ENCODE results near the gene ZNF784. TPM values are rescaled to one million over a fixed set of nuclear protein-coding genes. Genes with fewer than 3 reads are reported as not detected.
"Not testable (repeated sequence)": the region's sequence is repeated elsewhere in the genome, so short reads cannot be mapped to it uniquely, and the experiment has no call there.

The ZNF784 gene
- total RNA-seq, 2 donors from 2014 or later, result 3.6 to 4.3 TPM

DNA sequence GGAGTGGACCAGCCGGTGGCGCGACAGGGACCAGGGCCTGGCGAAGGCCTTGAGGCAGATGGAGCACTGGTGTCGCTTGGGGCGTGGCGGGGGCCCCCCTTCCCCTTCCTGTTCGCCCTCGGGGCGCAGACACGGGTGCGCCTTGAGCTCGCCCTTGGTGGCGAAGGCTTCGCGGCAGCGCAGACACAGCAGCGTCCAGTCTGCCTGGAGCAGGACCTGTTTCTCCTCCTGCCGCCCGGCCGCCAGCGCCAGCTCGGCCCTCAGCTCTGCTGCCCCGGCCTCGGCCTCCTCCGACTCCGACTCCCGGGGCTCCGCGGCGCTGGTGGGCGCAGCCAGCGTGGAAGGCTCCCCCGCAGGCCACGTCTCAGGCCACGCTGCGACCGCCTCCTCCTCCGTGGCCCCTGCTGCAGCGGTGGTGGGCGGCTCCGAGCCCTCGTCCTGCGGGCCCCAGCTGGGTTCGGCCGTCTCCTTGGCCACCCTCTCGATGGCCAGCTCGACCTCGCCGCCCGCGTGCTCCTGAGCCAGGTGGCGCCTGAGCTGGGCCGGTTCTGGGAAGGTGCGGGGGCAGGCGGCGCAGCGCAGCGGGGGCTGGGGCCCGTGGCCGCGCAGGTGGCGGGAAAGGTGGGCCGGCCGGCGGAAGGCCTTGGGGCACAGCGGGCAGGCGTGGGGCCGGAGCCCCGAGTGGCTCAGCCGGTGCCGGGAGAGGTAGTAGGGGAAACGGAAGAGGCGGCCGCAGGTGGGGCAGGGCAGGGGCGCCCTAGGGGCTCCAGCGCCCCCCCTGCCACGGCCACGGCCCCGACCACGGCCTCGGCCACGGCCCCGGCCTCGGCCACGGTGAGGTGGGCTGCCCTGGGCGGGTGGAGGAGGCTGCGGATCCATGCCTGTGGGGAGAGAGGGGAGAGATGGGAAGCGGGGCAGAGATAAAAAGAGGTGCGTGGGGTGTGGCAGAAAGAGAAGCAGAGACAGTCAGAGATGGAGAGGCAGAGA, 45.3 kb downstream of the ZNF784 start:
- no peak for DNase-seq (ENCODE audit: low spot score)
- intact Hi-C loops (cut with DNase I), result loop anchor here in 1 of 2 donors (5.0 kb wide), 1 partner anchor 52 kb away; no protein-coding TSS in a partner anchor

DNA sequence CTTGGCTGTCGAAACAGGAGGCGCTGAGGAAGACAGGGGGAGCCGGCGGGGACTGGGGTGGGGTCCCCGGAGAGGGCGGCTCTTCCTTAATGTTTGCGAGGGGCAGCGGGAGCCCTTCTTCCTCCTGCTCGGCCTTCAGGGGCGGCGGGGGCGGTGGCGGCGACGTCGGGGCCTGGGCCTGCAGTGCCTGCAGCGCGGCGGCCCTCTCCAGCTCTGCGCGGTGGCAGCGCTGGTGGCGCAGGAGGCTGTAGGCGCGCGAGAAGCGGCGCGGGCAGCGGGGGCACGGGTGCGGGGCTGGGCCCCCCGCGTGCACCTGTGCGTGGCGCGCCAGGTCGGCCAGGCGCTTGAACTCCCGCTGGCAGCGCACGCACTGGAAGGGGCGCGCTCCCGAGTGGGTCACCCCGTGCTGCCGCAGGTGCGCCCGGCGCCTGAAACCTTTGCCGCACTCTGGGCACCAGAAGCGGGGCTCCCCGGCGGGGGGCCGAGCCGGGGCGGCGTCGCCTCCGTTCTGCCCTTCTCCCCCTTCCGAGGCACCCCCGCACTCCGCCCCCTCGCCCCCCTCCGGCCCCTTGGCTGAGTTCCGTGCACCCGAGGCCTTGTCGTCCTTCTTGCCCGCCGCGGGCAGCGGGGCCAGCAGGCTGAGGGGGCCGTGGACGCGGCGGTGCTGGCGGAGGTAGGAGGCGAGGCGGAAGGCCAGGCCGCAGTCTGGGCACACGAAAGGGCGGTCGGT, 46.2 kb downstream of the ZNF784 start:
- intact Hi-C loops (cut with DNase I), result loop anchor here in 1 of 2 donors (5.0 kb wide), 1 partner anchor 51 kb away; no protein-coding TSS in a partner anchor
- DNase-seq (ENCODE audit: low spot score), result no peak

DNA sequence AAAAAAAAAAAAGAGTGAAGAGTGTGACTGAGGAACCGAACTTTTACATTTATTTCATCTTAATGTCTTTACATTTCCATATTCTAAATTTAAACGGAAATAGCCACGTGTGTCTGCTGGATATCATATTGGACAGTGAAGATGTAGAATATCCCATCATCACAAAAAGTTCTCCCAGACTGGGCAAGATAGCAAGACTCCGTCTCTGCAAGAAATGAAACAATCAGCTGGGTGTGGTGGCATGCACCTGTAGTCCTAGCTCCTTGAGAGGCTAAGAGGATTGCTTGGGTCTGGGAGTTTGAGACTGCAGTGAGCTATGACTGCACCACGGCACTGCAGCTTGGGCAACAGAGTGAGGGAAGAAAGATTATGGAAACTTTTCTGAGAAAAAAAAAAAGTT, 47.6 kb downstream of the ZNF784 start:
- intact Hi-C loops (cut with DNase I), result loop anchor here in 1 of 2 donors (5.0 kb wide), 1 partner anchor 49 kb away; no protein-coding TSS in a partner anchor

DNA sequence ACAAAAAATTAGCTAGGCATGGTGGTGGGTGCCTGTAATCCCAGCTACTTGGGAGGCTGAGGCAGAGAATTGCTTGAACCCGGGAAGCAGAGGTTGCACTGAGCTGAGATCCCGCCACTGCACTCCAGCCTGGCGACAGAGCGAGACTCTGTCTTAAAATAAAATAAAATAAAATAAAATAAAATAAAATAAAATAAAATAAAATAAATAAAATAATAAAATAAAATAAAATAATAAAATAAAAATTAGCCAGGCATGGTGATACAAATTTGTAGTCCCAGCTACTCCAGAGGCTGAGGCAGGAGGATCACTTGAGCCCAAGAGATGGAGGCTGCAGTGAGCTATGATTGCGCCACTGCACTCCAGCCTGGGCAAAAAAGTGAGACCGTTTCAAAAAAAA, 50.4 kb downstream of the ZNF784 start:
- not testable (repeated sequence) for DNase-seq (ENCODE audit: low spot score)

More for the DNA sequence above, 47.6 kb downstream of the ZNF784 start:
- no peak for DNase-seq (ENCODE audit: low spot score)

More for the DNA sequence above, 50.4 kb downstream of the ZNF784 start:
- intact Hi-C loops (cut with DNase I), result not testable (repeated sequence)

Other genes starting within 250 kb of the ZNF784 start
- not detected for gene TMEM190, start 247.7 kb downstream of the ZNF784 start, total RNA-seq
- gene TMEM238, start 240.3 kb downstream of the ZNF784 start, total RNA-seq, result under 1 TPM; 0.69 to 0.90 TPM
- 1,000 to 10,000 TPM in 1 of 2 donors, 100 to 1,000 TPM in 1; 882 to 1,056 TPM for gene RPL28, start 238.6 kb downstream of the ZNF784 start, total RNA-seq
- 10 to 100 TPM; 17.6 to 23.3 TPM for gene UBE2S, start 216.8 kb downstream of the ZNF784 start, total RNA-seq
- not detected for gene SHISA7, start 181.3 kb downstream of the ZNF784 start, total RNA-seq
- gene ISOC2, start 162.9 kb downstream of the ZNF784 start, total RNA-seq, result 10 to 100 TPM; 23.1 to 25.1 TPM
- not detected for gene C19orf85, start 159.8 kb downstream of the ZNF784 start, total RNA-seq
- gene ZNF628, start 147.9 kb downstream of the ZNF784 start, total RNA-seq, result 1 to 10 TPM; 5.7 to 7.9 TPM
- gene NAT14, start 139.4 kb downstream of the ZNF784 start, total RNA-seq, result 10 to 100 TPM; 15.8 to 16.3 TPM
- 10 to 100 TPM; 32.4 to 40.6 TPM for gene SSC5D, start 136.1 kb downstream of the ZNF784 start, total RNA-seq
- not detected for gene SBK2, start 87.4 kb downstream of the ZNF784 start, total RNA-seq
- gene SBK3, start 79.0 kb downstream of the ZNF784 start, total RNA-seq, result not detected
- 1 to 10 TPM; 7.4 to 7.6 TPM for gene ZNF579, start 43.7 kb downstream of the ZNF784 start, total RNA-seq
- gene FIZ1, start 25.0 kb downstream of the ZNF784 start, total RNA-seq, result 1 to 10 TPM; 7.8 to 9.7 TPM
- 10 to 100 TPM; 10.6 to 11.1 TPM for gene ZNF524, start 24.3 kb downstream of the ZNF784 start, total RNA-seq
- 10 to 100 TPM; 10.1 to 12.6 TPM for gene ZNF865, start 18.9 kb downstream of the ZNF784 start, total RNA-seq
- 10 to 100 TPM; 32.0 to 36.7 TPM for gene ZNF580, start 16.4 kb upstream of the ZNF784 start, total RNA-seq
- 10 to 100 TPM in 1 of 2 donors, 1 to 10 TPM in 1; 8.0 to 12.0 TPM for gene ZNF581, start 19.1 kb upstream of the ZNF784 start, total RNA-seq
- gene CCDC106, start 23.6 kb upstream of the ZNF784 start, total RNA-seq, result 10 to 100 TPM in 1 of 2 donors, 1 to 10 TPM in 1; 8.6 to 13.6 TPM
- gene U2AF2, start 30.5 kb upstream of the ZNF784 start, total RNA-seq, result 10 to 100 TPM; 89.3 to 91.7 TPM
- gene EPN1, start 50.7 kb upstream of the ZNF784 start, total RNA-seq, result 10 to 100 TPM; 75.5 to 76.4 TPM
- not detected for gene NLRP9, start 113.8 kb upstream of the ZNF784 start, total RNA-seq
- not detected for gene RFPL4A, start 134.5 kb upstream of the ZNF784 start, total RNA-seq
- not detected for gene RFPL4AL1, start 144.6 kb upstream of the ZNF784 start, total RNA-seq
- gene NLRP11, start 207.4 kb upstream of the ZNF784 start, total RNA-seq, result not detected
- not detected for gene NLRP4, start 212.0 kb upstream of the ZNF784 start, total RNA-seq

Data from posterior vena cava (tissue), 2 donors.